Measurements from ENCODE around the gene GDPD4.
"Not testable (repeated sequence)": the region's sequence is repeated elsewhere in the genome, so short reads cannot be mapped to it uniquely, and the experiment has no call there.

The GDPD4 gene

GRCh38 chr11:77301510-77301909 lies at the start of gene GDPD4:
Gene GDPD4, minus strand, starts transcription at chr11:77301686. Its CDS starts 16,549 bp downstream, at chr11:77285137.
- no peak for DNase-seq

GRCh38 chr11:77347948-77348347 lies 46.5 kb upstream of the GDPD4 start:
- DNase-seq: no peak

DNA sequence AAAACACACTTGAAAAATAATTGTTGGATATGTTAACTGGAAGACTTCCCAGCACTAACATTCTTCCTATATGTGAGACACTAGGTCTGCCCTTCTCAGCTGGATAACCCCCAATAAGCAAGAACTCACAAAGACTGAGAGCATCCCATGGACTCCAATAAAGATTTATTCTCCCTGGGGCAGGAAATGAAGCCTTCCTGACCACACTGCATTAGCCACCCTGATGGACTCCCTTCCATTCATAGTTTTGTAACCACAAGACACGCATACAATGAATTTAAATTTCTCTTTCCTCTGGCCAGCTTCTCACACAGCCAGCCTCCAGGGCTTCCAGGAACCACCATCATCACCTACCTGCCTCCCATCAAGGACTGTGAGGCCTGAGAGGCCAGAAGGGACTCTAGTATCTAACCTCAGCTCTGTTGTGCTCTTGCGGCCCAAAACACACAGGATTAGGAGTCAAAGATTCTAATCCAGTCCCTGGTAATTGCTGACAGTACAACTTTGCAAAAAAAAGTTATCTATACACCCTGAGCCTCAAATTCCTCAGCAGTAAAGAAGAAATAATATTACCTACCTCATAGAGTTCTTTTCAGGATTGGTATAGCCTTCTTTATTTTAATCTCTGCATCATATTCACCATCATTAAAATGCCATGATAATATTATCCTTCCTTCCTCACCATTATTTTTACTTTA lies 45.6 kb upstream of the GDPD4 start:
- no peak for DNase-seq

DNA sequence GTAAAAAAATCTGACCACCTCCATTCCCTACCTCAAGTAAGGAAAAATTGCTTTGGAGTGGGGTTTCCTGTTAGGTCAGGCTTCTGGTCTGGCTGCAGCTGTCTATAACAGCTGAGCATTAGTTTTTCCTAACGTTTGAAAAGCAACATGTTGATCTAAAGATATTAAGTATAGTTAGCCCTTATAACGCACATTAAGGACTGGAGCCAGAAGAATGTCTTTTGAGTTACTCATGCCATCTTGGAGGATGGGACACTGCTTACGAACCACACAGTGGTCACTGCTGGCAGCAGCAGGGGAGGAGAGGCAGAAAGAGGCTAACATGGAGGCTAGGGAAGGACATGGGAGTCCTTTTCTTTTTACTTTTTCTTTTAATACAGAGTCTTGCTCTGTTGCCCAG lies 44.1 kb upstream of the GDPD4 start:
- DNase-seq: no peak

DNA sequence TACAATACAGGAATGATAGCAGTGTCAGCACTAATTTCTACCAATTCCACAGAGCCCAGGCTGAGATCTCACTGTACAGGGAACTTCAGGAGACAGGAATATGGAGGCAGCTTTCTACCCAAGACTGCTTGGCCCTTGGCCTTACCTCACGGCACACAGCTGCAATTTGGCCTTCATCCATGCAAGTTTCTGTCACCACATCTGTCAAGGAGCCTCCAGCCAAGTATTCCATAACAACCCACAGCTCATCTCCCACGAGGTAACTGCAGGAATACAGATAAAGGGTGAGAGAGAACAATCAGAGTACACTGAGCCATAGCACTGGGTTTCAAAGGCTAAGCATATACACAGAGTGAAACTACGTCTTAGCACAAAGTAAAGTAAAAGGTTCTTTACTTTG lies 39.0 kb upstream of the GDPD4 start:
- no peak for DNase-seq

- no peak for DNase-seq
These were observed 30.8 kb upstream of the GDPD4 start for GRCh38 chr11:77332259-77332658.

GRCh38 chr11:77325159-77325558 lies 23.7 kb upstream of the GDPD4 start:
- DNase-seq: no peak

- DNase-seq: no peak
These were observed 23.0 kb upstream of the GDPD4 start for GRCh38 chr11:77324508-77324907.

GRCh38 chr11:77322926-77323590 lies 21.6 kb upstream of the GDPD4 start:
- DNase-seq: no peak

DNA sequence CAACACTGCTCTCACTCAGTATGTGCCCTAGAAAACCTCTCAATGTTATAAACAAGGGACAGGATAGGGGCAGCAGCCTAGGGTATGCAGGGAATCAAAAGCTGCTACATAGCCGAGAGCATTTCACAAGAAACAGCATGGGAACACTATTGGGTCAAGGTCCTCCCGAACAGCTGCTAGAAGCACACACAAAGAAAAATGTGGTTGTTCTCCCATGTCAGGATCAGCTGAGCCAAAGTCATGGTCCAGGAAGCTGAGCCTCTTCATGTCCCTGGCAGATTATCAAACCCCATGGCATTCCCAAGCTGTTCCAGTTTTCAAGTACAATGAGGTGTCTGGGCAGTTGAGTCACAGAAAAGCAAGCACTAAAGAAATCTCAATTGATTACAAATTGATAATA lies 21.0 kb upstream of the GDPD4 start:
- DNase-seq: no peak

GRCh38 chr11:77320351-77320750 lies 18.9 kb upstream of the GDPD4 start:
- no peak for DNase-seq

DNA sequence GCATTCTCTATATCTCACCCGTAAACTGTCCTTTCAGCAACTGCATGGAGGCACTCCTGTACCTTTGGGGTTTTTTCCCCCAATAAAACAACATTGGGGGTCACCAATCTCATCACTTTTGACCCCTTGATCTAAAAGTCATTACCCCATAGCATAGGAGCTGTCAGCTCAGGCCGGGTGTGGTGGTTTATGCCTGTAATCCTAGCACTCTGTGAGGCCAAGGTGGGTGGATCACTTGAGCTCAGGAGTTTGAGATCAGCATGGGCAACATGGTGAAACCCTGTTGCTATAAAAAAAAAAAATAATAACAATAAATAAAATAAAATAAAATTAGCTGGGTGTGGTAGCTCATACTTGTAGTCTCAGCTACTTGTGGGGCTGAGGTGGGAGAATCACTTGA lies 17.1 kb upstream of the GDPD4 start:
- no peak for DNase-seq

DNA sequence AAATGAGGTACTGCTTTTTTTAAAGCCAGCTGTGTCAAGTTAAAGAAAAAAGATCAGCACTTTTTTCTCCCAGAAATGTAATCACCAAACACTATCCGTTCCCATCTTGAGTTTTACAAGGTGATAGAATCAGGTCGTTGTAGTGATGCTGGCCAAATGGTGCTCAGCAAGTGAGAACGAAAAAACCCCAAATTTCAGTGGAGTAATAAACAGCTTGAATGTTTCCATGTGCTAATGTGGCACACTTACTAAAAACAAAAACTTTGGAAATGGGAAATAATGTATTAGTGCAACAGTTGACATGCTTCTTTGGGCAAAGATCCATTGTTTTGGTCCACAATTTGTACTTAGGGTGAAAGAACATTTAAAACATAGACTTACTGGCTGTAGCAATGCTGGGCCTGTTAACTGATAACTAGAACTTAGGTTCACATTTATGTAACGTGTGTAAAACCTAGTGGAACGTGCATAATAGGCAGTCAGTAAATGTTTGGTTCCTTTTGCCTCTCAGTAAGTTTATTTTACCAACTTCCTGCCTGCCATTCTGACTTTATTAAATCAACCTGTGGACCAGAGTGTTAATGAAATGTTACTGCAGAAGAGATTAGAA lies 15.4 kb upstream of the GDPD4 start:
- no peak for DNase-seq

GRCh38 chr11:77312107-77312506 lies 10.6 kb upstream of the GDPD4 start:
- DNase-seq: no peak

GRCh38 chr11:77311701-77312100 lies 10.2 kb upstream of the GDPD4 start:
- DNase-seq: no peak

DNA sequence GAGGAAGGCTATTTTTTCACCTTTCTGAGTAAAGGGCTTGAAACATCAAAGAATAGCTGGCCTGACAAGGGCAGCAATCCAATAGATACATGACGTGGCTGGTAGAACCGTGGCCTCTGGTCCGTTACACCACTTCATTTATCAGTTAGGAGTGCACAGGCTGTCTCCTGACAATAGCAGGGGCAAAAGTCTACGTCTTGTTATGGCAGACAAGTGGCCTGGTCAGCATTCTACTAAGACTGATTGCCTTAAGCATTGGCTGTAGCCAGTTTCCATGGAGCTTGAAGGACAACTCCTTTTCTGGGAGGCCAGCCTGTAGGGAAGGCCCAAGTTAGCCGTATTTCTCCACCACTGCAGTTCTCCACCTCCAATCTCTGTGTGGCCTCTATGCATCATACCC lies 9.2 kb upstream of the GDPD4 start:
- DNase-seq: no peak

GRCh38 chr11:77309401-77310085 lies 8.1 kb upstream of the GDPD4 start:
- no peak for DNase-seq

- no peak for DNase-seq
These were observed 7.4 kb upstream of the GDPD4 start for GRCh38 chr11:77308838-77309237.

GRCh38 chr11:77303328-77303727 lies 1.8 kb upstream of the GDPD4 start:
- DNase-seq: no peak

- no peak for DNase-seq
These were observed 1.3 kb upstream of the GDPD4 start for GRCh38 chr11:77302752-77303151.

DNA sequence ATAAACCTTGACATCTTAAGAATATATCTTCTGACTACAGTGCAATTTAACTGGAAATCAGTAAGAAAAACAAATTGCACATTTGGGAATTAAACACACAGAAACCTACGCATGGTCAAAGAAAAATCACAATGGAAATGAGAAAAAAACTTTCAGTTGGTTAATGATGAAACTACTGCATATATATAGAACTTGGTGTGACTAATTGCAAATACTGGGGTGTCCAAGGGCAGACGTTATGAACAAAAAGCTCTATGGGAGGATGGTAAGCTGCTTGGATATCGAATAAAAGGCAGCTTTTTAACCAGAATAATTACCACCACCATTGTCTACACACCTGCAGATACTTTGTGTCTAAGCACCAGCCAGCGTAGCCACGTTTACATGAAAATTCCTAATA lies 791 bp downstream of the GDPD4 start:
- DNase-seq: no peak

DNA sequence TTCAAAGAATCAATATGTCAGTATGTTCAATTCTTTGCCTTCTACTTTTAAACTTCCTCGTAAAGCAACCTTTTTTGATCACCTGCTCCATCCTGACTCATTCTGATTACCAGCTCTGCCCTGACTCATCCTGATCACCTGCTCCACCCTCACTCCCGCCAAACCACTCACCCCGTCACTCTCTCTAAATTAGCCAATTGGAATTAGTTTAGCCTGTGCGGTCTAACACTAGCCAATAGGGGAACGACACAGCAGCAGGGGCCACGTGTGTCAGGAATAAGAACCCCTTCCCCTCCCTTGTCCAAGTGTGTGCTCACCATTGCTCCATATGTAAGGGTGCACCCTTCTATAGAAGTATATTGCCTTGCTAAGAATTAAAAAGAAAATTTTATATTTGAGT lies 1.5 kb downstream of the GDPD4 start:
- DNase-seq: not testable (repeated sequence)

DNA sequence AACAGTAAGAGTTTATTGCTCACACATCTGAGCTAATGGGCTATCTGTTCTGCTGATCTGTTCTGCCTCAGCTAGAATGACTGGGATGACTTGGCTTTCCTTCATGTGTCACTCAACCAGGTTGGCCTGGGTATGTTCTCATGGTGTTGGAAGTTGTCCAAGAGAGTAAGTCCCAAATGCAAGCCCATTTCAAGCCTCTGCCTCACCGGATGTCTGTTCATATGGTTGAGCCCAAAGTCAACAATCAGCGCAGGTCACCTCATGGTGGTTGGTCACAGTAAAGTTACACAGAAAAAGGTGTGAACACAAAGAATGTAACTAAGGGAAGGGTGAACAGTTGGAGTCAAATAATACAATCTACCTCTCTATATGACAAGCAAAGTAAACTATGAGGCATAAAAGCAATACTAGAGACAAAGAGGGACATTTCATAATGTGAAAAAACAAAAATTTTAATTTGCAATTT lies 1.9 kb downstream of the GDPD4 start:
- DNase-seq: no peak

DNA sequence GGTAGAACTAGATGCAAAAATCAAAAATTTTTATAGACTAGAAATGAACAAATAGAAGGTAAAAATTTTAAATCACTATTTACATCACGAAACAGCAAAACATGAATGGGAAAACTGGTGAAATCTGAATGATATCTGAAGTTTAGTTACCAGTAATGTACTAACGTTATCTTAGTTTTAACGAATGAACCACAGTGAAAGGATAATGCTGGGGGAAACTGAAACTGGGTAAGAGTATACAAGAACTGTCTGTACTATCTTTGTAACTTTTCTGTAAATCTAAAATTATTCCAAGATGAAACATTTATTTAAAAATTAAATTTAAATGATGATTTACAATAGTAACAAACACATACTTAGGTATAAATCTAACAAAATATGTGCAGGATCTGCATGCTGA lies 7.4 kb downstream of the GDPD4 start:
- no peak for DNase-seq

Measured in femur (tissue), 1 donor.